SU-DHL-6 (cell line): ENCODE measurements around the gene CCDC92B.
"Not testable (repeated sequence)": the region's sequence is repeated elsewhere in the genome, so short reads cannot be mapped to it uniquely, and the experiment has no call there.

Experiments
- H2AFZ ChIP-seq: fragments of 200-600 bp; sonication (generic); 2 replicates; pipeline ENCODE4 v1.6.1; 2014; ENCODE audit warnings: low read depth, mild to moderate bottlenecking, moderate library complexity, mixed read lengths, antibody characterized with exemption, low read length; ENCODE audit not compliant: severe bottlenecking
- H3F3A ChIP-seq: fragments of 200-600 bp; shearing (Covaris generic); 2 replicates; pipeline ENCODE4 v1.6.0; 2016; ENCODE audit warnings: antibody characterized with exemption, mild to moderate bottlenecking; ENCODE audit not compliant: insufficient read depth
- H3K27ac ChIP-seq: fragments of 200-600 bp; sonication (generic); 2 replicates; pipeline ENCODE4 v1.5.1; 2016; ENCODE audit warnings: low read depth, mild to moderate bottlenecking, low read length, moderate library complexity, mixed read lengths
- H3K27me3 ChIP-seq: fragments of 200-600 bp; sonication (generic), shearing (Covaris generic); 2 replicates; pipeline ENCODE4 v1.6.0; 2014; ENCODE audit warnings: mild to moderate bottlenecking, low read length
- H3K36me3 ChIP-seq: fragments of 200-600 bp; sonication (generic); 2 replicates; pipeline ENCODE4 v1.6.1; 2014; ENCODE audit warnings: mild to moderate bottlenecking, low read length, mixed read lengths
- H3K4me2 ChIP-seq: fragments of 300-600, 200-600 bp; shearing (Covaris generic), sonication (generic); 2 replicates; pipeline ENCODE4 v1.6.0; 2014; ENCODE audit warnings: low read length, low read depth, mild to moderate bottlenecking; ENCODE audit not compliant: poor library complexity, severe bottlenecking
- H3K4me3 ChIP-seq: fragments of 200-600 bp; sonication (generic); 2 replicates; pipeline ENCODE4 v1.5.1; 2014; ENCODE audit warnings: antibody characterized with exemption, low read length, mild to moderate bottlenecking, mixed read lengths; ENCODE audit not compliant: insufficient read depth, poor library complexity, severe bottlenecking
- H3K79me2 ChIP-seq: fragments of 200-600 bp; sonication (generic); 2 replicates; pipeline ENCODE4 v1.6.1; 2014; ENCODE audit warnings: mild to moderate bottlenecking, low read length, moderate library complexity; ENCODE audit not compliant: insufficient read depth
- H3K9ac ChIP-seq: fragments of 200-600 bp; sonication (generic); 2 replicates; pipeline ENCODE4 v1.7.0; 2014; ENCODE audit warnings: mild to moderate bottlenecking, low read length
- H3K9me2 ChIP-seq: fragments of 200-600 bp; sonication (generic); replicated peaks from 2 replicates; pipeline ENCODE4 v1.6.1; 2014; ENCODE audit warnings: low read length; ENCODE audit not compliant: insufficient read depth
- H3K9me3 ChIP-seq: fragments of 200-600 bp; sonication (generic); 2 replicates; pipeline ENCODE4 v1.6.1; 2014; ENCODE audit warnings: low read length, mixed read lengths; ENCODE audit not compliant: insufficient read depth
- H4K20me1 ChIP-seq: fragments of 200-600 bp; sonication (generic); 2 replicates; pipeline ENCODE4 v1.6.1; 2014; ENCODE audit warnings: low read depth, mild to moderate bottlenecking, antibody characterized with exemption, low read length, moderate library complexity, mixed read lengths
- EZH2phosphoT487 ChIP-seq: fragments of 200-600 bp; sonication (generic), shearing (Covaris generic); conservative IDR thresholded peaks from 2 replicates; pipeline ENCODE4 v1.6.1; 2018; ENCODE audit warnings: mild to moderate bottlenecking, antibody characterized with exemption, low read length, moderate library complexity, mixed read lengths
- TF ChIP-seq, protein P1 (sequence below): fragments of 200-600 bp; sonication (generic); IDR thresholded peaks from one replicate; pipeline ENCODE4 v1.5.1; 2017; ENCODE audit warnings: antibody characterized with exemption, mild to moderate bottlenecking, low read length, moderate library complexity; ENCODE audit not compliant: insufficient read depth, poor library complexity, severe bottlenecking

Gene CCDC92B

DNA sequence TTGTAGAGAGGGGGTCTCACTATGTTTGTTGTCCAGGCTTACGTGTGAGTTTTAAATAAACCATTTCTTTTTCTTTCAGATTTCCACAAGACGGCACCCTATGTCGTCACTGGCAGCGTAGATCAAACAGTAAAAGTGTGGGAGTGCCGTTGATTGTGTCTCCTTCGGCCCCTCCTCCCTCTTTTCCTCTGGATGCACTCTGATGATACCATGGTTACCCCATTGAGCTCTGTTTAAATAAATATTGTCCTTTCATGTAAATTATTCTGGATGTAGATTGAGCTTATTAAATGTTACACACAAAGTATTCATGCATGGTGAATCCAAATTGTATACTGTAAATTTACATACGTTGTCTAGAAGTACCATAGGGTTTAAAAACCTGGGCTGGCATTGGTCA, 67.8 kb downstream of the CCDC92B start:
- TF ChIP-seq, protein P1, sequence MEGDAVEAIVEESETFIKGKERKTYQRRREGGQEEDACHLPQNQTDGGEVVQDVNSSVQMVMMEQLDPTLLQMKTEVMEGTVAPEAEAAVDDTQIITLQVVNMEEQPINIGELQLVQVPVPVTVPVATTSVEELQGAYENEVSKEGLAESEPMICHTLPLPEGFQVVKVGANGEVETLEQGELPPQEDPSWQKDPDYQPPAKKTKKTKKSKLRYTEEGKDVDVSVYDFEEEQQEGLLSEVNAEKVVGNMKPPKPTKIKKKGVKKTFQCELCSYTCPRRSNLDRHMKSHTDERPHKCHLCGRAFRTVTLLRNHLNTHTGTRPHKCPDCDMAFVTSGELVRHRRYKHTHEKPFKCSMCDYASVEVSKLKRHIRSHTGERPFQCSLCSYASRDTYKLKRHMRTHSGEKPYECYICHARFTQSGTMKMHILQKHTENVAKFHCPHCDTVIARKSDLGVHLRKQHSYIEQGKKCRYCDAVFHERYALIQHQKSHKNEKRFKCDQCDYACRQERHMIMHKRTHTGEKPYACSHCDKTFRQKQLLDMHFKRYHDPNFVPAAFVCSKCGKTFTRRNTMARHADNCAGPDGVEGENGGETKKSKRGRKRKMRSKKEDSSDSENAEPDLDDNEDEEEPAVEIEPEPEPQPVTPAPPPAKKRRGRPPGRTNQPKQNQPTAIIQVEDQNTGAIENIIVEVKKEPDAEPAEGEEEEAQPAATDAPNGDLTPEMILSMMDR, result no peak
- no peak for TF ChIP-seq EZH2phosphoT487
- Histone ChIP-seq H3K36me3 (peaks cover 36% of the 10 kb centered on the region), H3K9me3 (no peaks in the 10 kb centered on the region), H3K9me2 (no peaks in the 10 kb centered on the region), H4K20me1 (no peaks in the 10 kb centered on the region), H3K27ac (no peak overlapping the region), H3K4me2 (no peak overlapping the region), H3K27me3 (no peaks in the 10 kb centered on the region), H3K9ac (no peak overlapping the region), H3F3A (peaks cover 18% of the 10 kb centered on the region; the same call in 1 of the 2 replicates), H2AFZ (no peak overlapping the region), H3K79me2 (no peaks in the 10 kb centered on the region), H3K4me3 (no peak overlapping the region)

DNA sequence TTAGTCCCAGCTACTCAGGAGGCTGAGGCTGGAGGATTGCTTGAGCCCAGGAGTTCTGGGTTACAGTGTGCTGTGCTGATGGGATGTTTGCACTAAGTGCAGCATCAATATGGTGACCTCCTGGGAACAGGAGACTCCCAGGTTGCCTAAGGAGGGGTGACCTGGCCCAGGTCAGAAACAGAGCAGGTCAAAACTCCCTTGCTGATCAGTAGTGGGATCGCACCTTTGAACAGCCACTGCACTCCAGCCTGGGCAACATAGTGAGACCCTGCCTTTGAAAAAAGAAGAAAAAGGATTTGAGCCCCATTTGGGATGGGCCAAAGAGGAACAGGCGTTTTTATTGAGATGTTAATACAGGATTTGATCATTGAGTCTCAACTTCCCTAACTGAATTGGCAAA, 68.5 kb downstream of the CCDC92B start:
- Histone ChIP-seq H4K20me1 (no peaks in the 10 kb centered on the region), H3K27ac (no peak overlapping the region), H3K4me3 (no peak overlapping the region), H3K9ac (no peak overlapping the region), H3K27me3 (no peaks in the 10 kb centered on the region), H3K9me2 (no peaks in the 10 kb centered on the region), H2AFZ (no peak overlapping the region), H3F3A (peaks cover 16% of the 10 kb centered on the region; the same call in 1 of the 2 replicates), H3K9me3 (no peaks in the 10 kb centered on the region), H3K4me2 (no peak overlapping the region), H3K36me3 (peaks cover 41% of the 10 kb centered on the region), H3K79me2 (0 out of 2 replicates have a peak, but pooled peaks cover 3% of the 10 kb centered on the region)
- TF ChIP-seq EZH2phosphoT487, result no peak
- TF ChIP-seq, protein P1, result no peak

DNA sequence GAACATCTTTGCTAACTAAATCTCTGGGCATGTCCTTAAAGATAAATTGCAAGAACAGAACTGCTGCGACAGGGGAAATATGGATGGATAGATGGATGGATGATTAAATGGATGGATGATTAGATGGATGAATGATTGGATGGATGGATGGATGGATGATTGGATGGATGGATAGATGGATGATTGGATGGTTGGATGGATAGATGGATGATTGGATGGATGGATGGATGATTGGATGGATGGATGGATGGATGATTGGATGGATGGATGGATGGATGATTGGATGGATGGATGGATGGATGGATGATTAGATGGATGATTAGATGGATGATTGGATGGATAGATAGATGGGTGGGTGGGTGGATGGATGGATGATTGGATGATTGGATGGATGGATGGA, 70.2 kb downstream of the CCDC92B start:
- H3K4me2 ChIP-seq, H3K9me2 ChIP-seq, H3K9ac ChIP-seq, H3K9me3 ChIP-seq, H3K27me3 ChIP-seq, H2AFZ ChIP-seq, H3K79me2 ChIP-seq, H3K27ac ChIP-seq, H3K4me3 ChIP-seq, H4K20me1 ChIP-seq: not testable (repeated sequence)
- Histone ChIP-seq H3F3A (peaks cover 10% of the 10 kb centered on the region), H3K36me3 (peaks cover 50% of the 10 kb centered on the region)
